WTC11 (cell line): Measurements from ENCODE around the gene CPA4.

ENCODE experiments used
- CTCF ChIP-seq: fragments of 200-600 bp; IDR thresholded peaks from 2 replicates; pipeline ENCODE4 v1.8.0; 2022; ENCODE audit warnings: antibody characterized with exemption
- GABPB1 ChIP-seq: sonication (generic); formaldehyde crosslinking; IDR thresholded peaks from 2 replicates; pipeline ENCODE4 v1.8.1; 2023; ENCODE audit warnings: mild to moderate bottlenecking, missing genetic modification reagents
- JUN ChIP-seq: sonication (generic); formaldehyde crosslinking; IDR thresholded peaks from 2 replicates; pipeline ENCODE4 v1.8.0; 2023; ENCODE audit warnings: mild to moderate bottlenecking, missing genetic modification reagents
- TCF7 ChIP-seq: sonication (generic); formaldehyde crosslinking; IDR thresholded peaks from 2 replicates; pipeline ENCODE4 v1.8.0; 2022; ENCODE audit warnings: mild to moderate bottlenecking, low read depth, missing genetic modification reagents, moderate library complexity
- ZNF121 ChIP-seq: sonication (generic); formaldehyde crosslinking; IDR thresholded peaks from 2 replicates; pipeline ENCODE4 v1.8.0; 2023; ENCODE audit warnings: missing genetic modification reagents
- ZNF232 ChIP-seq: sonication (generic); formaldehyde crosslinking; IDR thresholded peaks from 2 replicates; pipeline ENCODE4 v1.8.0; 2022; ENCODE audit warnings: mild to moderate bottlenecking, missing genetic modification reagents
- ZNF317 ChIP-seq: sonication (generic); formaldehyde crosslinking; IDR thresholded peaks from 2 replicates; pipeline ENCODE4 v1.8.1; 2023; ENCODE audit warnings: low read depth, mild to moderate bottlenecking, moderate library complexity, missing genetic modification reagents, borderline replicate concordance
- ZSCAN18 ChIP-seq: fragments of 250-450 bp; sonication (Bioruptor Pico); IDR thresholded peaks from 2 replicates; pipeline ENCODE4 v2.1.2; 2022; ENCODE audit warnings: mild to moderate bottlenecking, moderate library complexity
- TF ChIP-seq, protein P1 (sequence below): sonication (generic); formaldehyde crosslinking; IDR thresholded peaks from 2 replicates; pipeline ENCODE4 v1.8.0; 2022; ENCODE audit warnings: mild to moderate bottlenecking, missing genetic modification reagents

GRCh38 chr7:130356121-130356875, 63.3 kb downstream of the CPA4 start:
- no peak for TF ChIP-seq ZNF121 (CRISPR knock-in tag)
- TF ChIP-seq CTCF, result no peak
- TF ChIP-seq ZSCAN18 (CRISPR knock-in tag), result no peak
- TF ChIP-seq TCF7 (CRISPR knock-in tag), result no peak
- TF ChIP-seq ZNF317 (CRISPR knock-in tag), result no peak
- TF ChIP-seq, protein P1, sequence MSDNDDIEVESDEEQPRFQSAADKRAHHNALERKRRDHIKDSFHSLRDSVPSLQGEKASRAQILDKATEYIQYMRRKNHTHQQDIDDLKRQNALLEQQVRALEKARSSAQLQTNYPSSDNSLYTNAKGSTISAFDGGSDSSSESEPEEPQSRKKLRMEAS (CRISPR knock-in tag), result no peak
- no peak for TF ChIP-seq ZNF232 (CRISPR knock-in tag)
- TF ChIP-seq JUN (CRISPR knock-in tag), result no peak
- no peak for TF ChIP-seq GABPB1
